NCI-H1092 (cell line): ENCODE measurements around the gene PTPRD.

Source experiments
- DNase-seq: peaks from one replicate; lab custom pipeline; 2025; lab: John Stamatoyannopoulos, UW

PTPRD gene

GRCh38 chr9:8332871-8333270 lies 2279.9 kb downstream of the PTPRD start:
- DNase-seq, result no peak

DNA sequence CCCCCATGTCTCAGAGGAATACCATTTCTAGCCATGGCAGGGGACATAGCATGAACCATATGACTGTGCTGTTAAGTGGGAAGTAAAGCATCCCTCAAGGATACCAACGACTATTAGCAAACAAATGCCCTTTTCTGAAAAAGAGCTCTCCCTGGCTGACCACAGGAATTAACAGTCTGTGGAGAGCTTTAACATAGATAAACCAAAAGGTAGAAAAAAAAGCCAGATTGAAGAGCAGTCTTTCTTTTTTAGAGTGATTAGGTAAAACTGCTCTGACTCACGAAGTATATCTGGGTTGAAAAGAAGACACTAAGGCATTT lies 2280.5 kb downstream of the PTPRD start:
- DNase-seq, result no peak

GRCh38 chr9:8331507-8332330 lies 2281.1 kb downstream of the PTPRD start:
- DNase-seq, result no peak

- DNase-seq, result peak; percentile 47
These were observed 2283.1 kb downstream of the PTPRD start for GRCh38 chr9:8329561-8330283.

- DNase-seq, result no peak
These were observed 2297.6 kb downstream of the PTPRD start for GRCh38 chr9:8315211-8315610.

DNA sequence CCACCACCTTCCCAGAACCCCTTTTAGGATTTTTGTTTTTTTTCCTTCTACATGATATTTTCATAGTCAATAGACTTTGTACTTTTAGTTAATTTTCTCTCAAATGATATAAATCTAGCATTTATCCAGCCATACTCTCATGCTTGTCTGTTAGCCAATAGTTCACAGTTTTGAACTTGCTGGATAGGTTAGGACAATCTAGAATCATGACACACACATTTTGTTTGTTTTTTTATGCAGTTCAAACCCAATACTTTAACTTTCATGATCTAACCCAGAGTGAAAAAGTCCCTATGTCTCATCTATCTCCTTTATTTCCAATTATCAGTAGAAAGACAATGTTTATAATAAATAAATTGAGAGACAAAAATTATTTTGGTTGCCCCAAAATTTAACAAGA lies 2303.5 kb downstream of the PTPRD start:
- no peak for DNase-seq

DNA sequence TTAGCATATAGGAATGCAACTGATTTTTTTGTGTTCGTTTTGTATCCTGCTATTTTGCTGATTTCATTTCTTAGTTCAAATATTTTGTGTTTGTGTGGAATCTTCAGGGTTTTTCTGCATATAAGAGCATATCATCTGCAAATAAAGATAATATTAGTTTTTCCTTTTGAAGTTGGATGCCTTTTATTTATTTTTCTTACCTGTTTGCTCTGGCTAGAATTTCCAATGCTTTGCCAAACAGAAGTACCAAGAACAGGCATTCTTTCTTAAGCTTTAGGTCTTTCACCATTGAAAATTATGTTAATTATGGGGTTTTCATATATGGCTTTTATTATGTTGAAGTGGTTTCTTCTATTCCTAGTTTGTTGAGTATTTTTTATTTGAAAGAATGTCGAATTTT lies 2308.1 kb downstream of the PTPRD start:
- DNase-seq, result no peak

- no peak for DNase-seq
These were observed 2311.5 kb downstream of the PTPRD start for GRCh38 chr9:8301296-8301695.

- DNase-seq, result no peak
These were observed 2315.8 kb downstream of the PTPRD start for GRCh38 chr9:8297047-8297446.

- DNase-seq, result no peak
These were observed 2320.1 kb downstream of the PTPRD start for GRCh38 chr9:8292657-8293056.

GRCh38 chr9:8289681-8290080 lies 2323.1 kb downstream of the PTPRD start:
- DNase-seq, result no peak

- DNase-seq, result no peak
These were observed 2324.8 kb downstream of the PTPRD start for GRCh38 chr9:8287970-8288369.

DNA sequence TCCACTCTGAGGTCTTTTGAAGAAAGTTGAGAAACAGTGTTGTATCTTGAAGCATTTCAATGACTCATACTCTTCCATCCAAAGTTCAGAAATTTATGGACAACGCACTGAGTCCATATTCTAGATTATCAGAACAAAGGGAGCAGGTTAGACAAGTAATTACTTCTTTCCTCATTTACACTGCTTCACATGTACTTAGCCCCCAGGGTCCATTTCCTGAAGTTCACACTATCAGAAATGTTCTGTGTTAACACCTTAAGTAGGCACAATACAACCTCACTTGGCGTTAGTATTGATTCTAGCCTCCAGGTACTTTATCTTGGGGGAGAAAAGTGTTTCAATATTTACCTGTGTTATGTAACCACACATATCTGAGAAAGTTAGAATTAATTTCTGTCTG lies 2325.3 kb downstream of the PTPRD start:
- no peak for DNase-seq

DNA sequence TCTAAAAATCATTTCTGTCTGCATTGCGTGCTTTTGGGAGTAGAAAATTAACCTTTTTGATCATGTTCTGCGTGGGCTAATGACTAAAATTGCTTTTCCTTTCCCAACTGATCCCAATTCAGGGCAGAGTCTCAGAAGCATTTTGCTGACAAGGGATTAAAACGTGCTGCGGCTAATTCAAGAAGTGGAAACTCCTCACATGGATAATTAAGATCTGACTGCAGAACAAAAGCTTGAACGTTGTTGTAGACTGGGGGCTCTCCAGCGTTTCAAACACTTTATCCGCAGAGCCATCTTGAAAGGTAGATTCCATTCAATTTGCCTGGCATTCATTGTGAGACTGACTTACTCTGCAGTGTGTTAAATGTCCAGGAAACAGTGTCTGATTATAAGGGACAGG lies 2327.9 kb downstream of the PTPRD start:
- DNase-seq, result no peak

DNA sequence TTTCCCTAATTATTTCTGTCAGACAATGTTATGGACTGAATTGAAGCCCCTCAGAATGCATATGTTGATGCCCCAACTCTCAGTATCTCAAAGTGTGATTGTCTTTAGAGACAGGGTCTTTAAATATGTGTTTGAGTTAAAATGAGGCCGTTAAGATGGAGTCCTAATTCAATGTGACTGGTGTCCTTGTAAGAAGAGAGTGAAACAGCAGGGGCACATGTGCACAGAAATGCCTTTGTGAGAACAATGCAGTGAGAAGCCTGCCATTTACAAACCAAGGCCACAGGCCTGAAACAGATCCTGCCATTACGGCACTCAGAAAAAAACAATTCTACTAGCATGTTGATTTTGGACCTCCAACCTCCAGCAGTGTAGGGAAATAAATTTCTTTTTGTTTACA lies 2330.3 kb downstream of the PTPRD start:
- DNase-seq, result no peak

GRCh38 chr9:8280811-8281210 lies 2332.0 kb downstream of the PTPRD start:
- no peak for DNase-seq

GRCh38 chr9:8278048-8278447 lies 2334.8 kb downstream of the PTPRD start:
- no peak for DNase-seq

DNA sequence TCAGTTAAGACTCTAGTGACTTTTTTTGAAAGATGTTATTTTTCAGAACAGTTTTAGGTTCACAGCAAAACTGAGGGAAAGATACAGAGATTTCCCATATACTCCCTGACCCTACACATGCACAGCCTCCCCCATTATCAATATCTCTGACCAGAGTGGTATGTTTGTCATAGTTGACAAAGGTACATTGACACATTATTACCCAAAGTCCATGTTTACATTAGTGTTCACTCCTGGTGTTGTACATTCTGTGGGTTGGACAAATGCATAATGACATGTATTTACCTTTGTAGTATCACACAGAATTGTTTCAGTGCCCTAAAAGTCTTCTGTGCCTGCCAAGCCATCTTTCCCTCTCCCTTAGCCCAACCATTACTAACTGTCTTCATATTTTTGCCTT lies 2342.6 kb downstream of the PTPRD start:
- no peak for DNase-seq

GRCh38 chr9:8268881-8269280 lies 2343.9 kb downstream of the PTPRD start:
- DNase-seq, result no peak

DNA sequence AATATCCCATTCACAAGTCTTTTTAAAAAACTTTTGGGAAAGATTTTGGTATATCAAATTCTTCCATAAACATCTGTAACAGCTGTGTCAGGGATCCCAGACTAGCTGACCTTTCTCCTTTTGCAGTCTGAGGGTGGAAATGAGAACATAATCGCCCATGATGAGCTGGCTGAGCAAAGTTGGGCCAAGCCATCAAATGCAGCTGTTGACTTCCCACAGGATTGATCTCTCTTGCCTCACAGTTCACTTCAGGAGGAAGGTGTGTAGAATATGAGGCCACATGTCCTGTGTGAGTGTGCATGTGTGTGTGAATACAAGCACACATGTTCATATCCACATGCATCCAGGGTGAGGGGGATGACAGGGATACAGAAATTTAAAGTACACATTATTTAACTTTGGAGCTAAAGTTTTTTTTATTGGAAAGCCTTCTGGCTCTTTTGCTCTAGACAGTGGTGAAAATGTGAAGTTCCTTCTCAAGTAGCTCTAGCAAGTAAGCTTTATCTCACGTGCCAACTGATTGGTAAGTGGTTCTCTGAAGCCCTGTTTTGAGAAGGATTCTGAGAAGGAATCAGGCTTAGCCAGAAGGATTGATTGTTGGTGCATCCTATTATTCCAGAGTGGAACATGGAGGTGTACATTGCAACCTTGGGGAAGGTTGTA lies 2344.5 kb downstream of the PTPRD start:
- DNase-seq, result no peak

GRCh38 chr9:8267636-8268035 lies 2345.2 kb downstream of the PTPRD start:
- no peak for DNase-seq

DNA sequence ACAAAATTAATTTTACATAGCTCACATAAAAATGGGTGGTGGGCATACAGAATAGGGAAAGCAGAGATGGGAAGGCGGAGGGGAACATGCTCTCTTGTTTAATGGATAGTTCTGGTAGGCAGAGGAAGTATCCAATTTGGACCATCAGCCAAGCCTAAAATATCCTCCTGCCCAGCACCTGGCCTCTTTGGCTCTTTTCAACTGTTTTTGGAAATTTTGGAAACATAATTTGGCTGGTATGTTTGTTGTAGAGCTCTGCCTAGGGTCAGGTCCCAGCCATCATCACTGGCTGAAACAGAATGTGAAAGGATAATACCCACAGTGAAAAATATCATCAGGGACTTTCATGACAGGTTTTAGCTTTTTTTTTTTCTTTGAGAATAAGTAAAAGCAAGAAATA lies 2345.9 kb downstream of the PTPRD start:
- no peak for DNase-seq

GRCh38 chr9:8265281-8265680 lies 2347.5 kb downstream of the PTPRD start:
- DNase-seq, result no peak
